Measurements from ENCODE around the gene COL15A1.

The COL15A1 gene

GRCh38 chr9:99056886-99057664 lies 113.4 kb downstream of the COL15A1 start:
- TF ChIP-seq POLR2AphosphoS5 (IDR thresholded peaks at IDR 0.05; ENCODE audit: low read depth, low read length) = no peak
- TF ChIP-seq TAF1 (IDR thresholded peaks at IDR 0.05; ENCODE audit: borderline replicate concordance, insufficient read depth, low read length) = no peak
- no peak for TF ChIP-seq SIN3A (IDR thresholded peaks at IDR 0.05; ENCODE audit: borderline replicate concordance, insufficient read depth, low read length)
- TF ChIP-seq, protein P1, sequence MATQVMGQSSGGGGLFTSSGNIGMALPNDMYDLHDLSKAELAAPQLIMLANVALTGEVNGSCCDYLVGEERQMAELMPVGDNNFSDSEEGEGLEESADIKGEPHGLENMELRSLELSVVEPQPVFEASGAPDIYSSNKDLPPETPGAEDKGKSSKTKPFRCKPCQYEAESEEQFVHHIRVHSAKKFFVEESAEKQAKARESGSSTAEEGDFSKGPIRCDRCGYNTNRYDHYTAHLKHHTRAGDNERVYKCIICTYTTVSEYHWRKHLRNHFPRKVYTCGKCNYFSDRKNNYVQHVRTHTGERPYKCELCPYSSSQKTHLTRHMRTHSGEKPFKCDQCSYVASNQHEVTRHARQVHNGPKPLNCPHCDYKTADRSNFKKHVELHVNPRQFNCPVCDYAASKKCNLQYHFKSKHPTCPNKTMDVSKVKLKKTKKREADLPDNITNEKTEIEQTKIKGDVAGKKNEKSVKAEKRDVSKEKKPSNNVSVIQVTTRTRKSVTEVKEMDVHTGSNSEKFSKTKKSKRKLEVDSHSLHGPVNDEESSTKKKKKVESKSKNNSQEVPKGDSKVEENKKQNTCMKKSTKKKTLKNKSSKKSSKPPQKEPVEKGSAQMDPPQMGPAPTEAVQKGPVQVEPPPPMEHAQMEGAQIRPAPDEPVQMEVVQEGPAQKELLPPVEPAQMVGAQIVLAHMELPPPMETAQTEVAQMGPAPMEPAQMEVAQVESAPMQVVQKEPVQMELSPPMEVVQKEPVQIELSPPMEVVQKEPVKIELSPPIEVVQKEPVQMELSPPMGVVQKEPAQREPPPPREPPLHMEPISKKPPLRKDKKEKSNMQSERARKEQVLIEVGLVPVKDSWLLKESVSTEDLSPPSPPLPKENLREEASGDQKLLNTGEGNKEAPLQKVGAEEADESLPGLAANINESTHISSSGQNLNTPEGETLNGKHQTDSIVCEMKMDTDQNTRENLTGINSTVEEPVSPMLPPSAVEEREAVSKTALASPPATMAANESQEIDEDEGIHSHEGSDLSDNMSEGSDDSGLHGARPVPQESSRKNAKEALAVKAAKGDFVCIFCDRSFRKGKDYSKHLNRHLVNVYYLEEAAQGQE (IDR thresholded peaks at IDR 0.05; ENCODE audit: insufficient read depth in 1 of 2, low read depth in 2 of 2, low read length in 2 of 2) = no peak

DNA sequence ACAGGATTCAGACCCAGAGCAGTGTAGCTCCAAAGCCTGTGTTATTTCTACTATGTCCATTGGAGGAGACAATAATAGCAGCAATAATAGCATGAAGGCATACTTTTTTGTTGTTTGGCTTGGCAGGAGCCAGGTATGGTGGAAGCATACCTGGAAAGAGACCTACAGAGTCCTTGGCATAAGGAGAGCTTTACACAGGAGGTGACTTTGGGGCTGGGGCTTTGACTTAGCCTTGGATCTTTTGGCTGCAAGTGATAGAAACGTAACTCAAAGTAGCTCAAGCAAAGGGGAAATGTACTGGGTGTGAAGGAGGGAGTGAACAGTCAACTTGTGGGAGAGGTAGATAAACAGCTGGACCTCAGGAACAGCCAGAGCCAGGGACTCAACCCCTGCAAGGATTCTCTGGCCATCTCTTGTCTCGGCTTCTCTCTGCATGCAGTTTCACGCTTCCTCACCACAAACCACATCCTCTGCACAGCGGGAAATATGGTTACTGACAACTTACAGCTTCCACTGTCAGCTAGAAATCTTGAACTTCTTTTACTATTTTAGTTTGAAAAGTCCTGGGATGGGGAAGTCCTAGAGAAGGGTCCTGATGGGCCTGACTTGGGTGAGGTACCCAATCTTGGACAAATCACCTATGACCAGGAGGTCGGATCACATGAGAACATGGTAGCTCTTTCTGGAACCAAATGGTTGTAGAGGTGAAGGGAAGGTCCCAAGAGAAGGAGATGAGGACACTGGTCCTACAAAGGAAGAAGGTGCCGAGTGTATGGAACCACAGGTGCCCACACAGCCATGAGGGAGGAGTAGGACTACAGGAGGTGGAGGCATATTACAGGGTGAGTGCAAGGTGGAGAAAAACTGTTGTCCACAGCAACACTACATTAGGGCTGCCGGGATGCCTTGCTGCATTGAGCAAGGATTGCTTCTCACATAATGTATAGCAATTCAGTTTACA lies 114.2 kb downstream of the COL15A1 start:
- TF ChIP-seq POLR2AphosphoS5 (IDR thresholded peaks at IDR 0.05; ENCODE audit: low read depth, low read length) (no peak), SIN3A (IDR thresholded peaks at IDR 0.05; ENCODE audit: borderline replicate concordance, insufficient read depth, low read length) (no peak), TAF1 (IDR thresholded peaks at IDR 0.05; ENCODE audit: borderline replicate concordance, insufficient read depth, low read length) (no peak), FOXP2 (optimal IDR thresholded peaks at IDR 0.05; ENCODE audit: borderline replicate concordance, extremely low read depth, extremely low read length, insufficient read depth) (no peak)
- TF ChIP-seq, protein P1 (IDR thresholded peaks at IDR 0.05; ENCODE audit: insufficient read depth in 1 of 2, low read depth in 2 of 2, low read length in 2 of 2) = no peak

- TF ChIP-seq POLR2AphosphoS5 (IDR thresholded peaks at IDR 0.05; ENCODE audit: low read depth, low read length) = no peak
- no peak for TF ChIP-seq SIN3A (IDR thresholded peaks at IDR 0.05; ENCODE audit: borderline replicate concordance, insufficient read depth, low read length)
- TF ChIP-seq TAF1 (IDR thresholded peaks at IDR 0.05; ENCODE audit: borderline replicate concordance, insufficient read depth, low read length) = no peak
- no peak for TF ChIP-seq FOXP2 (optimal IDR thresholded peaks at IDR 0.05; ENCODE audit: borderline replicate concordance, extremely low read depth, extremely low read length, insufficient read depth)
- TF ChIP-seq, protein P1 (IDR thresholded peaks at IDR 0.05; ENCODE audit: insufficient read depth in 1 of 2, low read depth in 2 of 2, low read length in 2 of 2) = no peak
These were observed 115.5 kb downstream of the COL15A1 start for GRCh38 chr9:99058964-99059921.

GRCh38 chr9:99060621-99061020 lies 116.9 kb downstream of the COL15A1 start:
- no peak for TF ChIP-seq TAF1 (IDR thresholded peaks at IDR 0.05; ENCODE audit: borderline replicate concordance, insufficient read depth, low read length)
- TF ChIP-seq FOXP2 (optimal IDR thresholded peaks at IDR 0.05; ENCODE audit: borderline replicate concordance, extremely low read depth, extremely low read length, insufficient read depth) = no peak
- no peak for TF ChIP-seq POLR2AphosphoS5 (IDR thresholded peaks at IDR 0.05; ENCODE audit: low read depth, low read length)
- no peak for TF ChIP-seq SIN3A (IDR thresholded peaks at IDR 0.05; ENCODE audit: borderline replicate concordance, insufficient read depth, low read length)
- TF ChIP-seq, protein P1 (IDR thresholded peaks at IDR 0.05; ENCODE audit: insufficient read depth in 1 of 2, low read depth in 2 of 2, low read length in 2 of 2) = no peak
